NOMO-1 treated with DMSO at 0.1 percent for 48 hours (cell line): ENCODE measurements around the gene FLRT2.
A peak's percentile ranks its signal among the peaks of the same experiment; 100 is the strongest.

Experiments used
- DNase-seq: peaks from one replicate; lab custom pipeline; 2025; ENCODE audit not compliant: unreplicated experiment; lab: John Stamatoyannopoulos, UW

Gene FLRT2

DNA sequence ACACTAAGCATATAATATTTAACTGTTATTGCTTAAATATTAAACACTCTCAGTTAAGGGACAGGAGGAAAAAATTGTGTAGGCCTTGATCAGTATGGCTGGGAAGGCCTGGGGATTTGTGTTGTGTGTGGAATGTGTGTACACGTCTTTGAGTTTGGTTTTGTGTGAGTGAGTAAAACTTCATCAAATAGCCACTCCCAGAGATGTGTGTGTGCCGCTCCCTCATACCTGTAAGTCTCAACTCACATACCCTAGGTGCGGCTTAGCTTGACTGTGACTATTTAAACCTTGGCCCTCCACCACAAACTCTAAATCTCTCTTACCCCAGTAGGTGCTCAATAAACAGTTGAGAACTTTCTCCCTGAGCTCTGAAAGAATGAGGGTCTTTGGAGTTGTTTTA lies 64.3 kb downstream of the FLRT2 start:
- no peak for DNase-seq

DNA sequence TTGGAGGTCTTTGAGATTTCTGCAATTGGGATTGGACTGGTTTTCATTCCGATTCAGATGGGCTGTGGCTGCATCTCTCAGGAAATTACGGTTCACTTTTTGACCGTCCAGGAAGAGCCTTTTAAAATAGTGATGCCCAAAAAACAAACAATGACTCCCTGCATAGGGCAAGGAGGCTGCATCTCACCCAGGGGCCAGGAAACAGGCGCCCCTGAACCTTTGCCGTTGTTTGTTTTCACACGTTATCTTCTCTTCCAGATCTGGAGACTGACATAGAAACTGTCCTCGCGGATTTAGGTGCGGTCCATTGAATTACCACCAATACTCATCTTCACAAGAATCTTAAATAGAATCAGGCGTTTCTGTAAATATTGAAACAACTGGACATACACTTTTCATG lies 66.0 kb downstream of the FLRT2 start:
- DNase-seq = no peak

DNA sequence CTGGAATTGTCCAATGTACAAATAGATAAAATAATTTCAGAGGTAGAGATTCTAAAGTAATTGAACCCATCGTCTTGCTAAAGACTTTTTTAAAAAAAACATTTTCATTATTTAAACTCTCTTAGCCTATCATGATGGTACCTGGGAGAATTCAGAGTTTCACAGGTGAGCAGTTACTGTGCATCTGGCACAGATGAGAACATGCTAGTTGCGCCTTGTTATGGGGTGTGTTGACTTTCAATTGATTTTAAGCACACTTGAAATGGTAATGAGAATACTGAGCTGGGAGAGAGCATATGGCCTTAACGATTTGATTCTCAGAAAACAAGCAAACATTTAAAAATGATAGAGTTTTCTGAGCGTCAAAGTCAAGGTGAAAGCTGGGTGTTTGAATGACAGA lies 66.6 kb downstream of the FLRT2 start:
- DNase-seq = no peak

DNA sequence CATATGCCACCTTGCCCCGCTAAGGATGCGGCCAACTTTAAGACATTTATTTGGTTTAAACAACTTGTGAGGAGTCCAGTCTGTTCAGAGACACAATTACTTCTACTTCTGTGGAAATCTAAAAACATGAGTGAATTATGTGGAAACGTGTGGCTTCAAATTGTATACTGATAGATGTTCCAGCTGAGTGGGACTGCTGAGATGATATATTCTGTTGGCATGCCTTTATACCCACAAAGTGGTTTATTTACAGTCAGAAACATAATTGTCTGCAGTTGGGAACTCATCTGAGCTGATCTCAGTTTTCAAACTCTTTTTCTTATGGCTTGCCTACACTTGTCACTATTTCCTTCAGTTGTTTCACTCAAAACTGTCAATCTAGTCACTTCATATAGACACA lies 67.8 kb downstream of the FLRT2 start:
- no peak for DNase-seq

DNA sequence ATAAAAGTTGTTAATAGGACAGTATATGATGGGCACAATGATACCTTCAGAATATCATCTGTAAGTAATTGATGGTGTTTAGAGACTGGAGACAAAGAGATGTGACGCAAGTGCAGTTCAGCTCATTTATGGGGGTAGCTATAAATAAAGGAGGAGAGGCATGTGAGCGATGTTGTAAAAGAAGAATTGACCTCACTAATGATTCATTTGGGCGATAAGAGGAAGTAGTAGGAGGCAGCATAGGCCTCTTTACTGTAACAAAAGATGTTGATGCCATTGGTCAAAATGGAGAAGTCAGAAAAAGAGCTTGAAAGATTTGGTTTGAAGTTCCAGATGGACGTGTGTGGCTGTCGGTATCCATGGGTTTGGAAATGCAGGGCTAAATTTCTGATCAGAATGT lies 70.0 kb downstream of the FLRT2 start:
- peak; percentile 98 for DNase-seq

DNA sequence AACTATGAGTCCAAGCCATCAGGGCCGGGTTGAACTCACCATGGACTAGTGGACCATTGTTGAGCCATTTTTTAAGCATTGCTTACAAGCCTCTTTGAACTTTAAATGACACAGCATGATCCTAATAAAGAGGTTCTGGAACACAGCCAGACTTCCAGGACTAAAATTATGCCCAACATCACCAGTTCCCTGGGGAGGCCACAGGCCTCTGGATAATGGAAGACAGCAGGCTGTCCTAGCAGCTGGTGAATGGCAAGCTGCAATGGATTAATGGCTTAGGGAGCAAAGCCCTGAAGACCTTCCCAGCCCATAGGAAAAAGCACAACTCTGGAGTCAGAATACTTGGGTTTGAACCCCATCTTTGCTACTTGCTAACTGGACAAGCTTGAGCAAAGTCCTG lies 71.3 kb downstream of the FLRT2 start:
- no peak for DNase-seq

DNA sequence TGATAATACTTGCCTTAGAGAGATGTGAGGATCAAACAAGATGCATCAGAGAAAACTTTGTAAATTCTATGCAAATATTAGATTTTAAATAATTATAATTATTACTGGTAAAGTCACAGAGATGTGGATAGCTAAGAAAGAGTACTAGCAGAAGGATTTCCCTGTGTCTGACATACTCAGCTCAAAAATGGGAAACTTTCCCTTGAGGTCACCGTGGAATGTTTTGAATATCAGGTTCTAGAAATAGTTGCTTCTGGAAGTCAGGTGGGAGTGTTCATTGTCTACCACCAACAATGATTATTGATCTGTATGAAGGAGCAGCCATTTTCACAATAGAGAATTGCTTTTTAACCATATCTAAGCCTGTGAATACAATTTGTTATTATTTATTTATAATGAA lies 71.7 kb downstream of the FLRT2 start:
- DNase-seq = no peak

DNA sequence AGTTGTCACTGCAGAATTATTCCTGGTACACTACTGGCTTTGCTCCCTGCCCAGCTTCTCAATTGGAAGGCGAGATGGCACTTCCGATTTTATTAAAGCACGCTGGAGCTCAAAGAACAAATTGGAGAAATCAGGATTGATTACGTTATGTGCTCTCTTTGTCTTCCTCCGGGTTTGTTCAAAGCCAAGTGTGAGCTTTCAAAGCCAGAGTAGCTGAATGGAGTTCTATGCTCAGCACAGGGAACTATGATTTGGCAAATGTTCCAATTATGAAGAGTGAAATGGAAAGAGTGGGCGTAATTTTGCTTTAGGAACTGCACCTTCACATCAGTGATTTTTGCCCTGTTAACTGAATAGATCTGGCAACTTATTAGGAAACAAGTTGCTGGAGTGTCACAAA lies 72.4 kb downstream of the FLRT2 start:
- DNase-seq = no peak

DNA sequence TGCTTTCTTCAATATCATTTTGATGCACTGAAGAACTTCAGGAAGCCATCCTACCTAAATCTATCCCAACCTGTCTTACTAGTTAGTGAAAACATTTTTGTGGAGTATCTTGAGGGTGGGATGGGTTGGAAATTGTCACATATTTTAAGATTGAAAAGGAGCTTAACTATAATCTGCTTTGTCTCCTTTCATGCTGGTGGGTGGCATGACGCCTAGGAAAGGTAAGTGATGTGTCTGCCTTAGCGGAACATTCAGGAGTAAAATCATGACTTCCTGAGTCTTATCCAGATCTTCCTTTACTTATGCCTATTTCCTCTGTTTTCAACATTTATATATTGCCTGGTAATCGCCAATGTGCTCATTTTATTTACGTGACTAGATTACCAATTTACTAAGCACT lies 74.1 kb downstream of the FLRT2 start:
- no peak for DNase-seq

DNA sequence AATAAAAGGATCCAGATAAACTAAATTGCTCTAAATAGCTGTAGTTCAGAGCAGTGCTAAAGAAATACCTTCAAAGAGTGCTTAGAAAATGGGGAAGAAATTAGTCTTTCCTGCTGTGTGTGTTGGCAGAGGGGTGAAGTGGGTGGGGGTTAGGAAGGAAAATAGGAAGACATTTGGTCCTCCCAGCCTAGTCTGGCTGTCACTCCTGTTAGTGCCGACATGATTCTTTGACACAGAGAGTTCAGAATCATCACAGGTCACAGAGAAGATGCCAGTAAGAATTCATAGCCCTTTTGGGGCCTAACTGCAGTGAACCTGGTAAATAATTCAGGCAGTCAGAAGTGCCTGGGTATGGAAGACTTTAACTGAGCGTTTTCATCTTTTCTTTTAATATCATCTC lies 74.8 kb downstream of the FLRT2 start:
- DNase-seq = no peak

DNA sequence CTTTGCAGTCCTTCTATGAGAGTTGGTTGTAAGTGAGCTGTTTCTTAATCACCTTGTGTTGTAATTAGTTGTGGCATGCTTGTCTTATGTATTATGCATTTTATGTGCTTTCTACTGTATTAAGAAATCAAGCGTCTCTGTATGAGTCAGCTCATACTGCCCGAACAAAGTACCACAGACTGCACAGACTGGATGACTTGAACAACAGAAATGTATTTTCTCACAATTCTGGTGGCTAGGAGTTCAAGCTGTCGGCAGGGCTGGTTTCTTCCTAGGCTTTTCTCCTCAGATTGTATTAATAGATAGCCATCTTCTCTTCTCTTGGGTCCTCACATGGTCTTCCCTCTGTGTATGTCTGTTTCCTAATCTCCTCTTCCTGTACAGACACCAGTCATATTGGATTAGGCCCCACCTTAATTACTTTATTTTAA lies 77.7 kb downstream of the FLRT2 start:
- DNase-seq = peak; percentile 92

DNA sequence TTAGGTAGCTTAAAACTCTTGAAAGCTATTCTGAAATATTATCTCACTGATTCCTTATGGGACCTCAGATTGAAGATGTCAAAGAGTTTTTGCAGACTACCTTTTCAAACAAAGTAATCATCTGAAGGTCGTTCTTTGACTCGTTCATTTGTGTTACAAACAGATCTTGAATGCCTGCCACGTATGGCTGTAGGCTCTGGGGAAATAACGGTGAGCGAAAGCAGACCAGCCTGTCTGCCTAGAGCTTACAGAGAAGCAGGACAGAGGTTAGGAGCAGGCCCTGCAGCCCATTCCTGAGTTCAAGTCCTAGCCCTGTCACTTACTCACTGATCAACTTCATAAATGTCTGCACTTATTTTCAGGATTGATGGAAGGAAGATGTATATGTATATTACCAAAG lies 83.6 kb downstream of the FLRT2 start:
- no peak for DNase-seq

DNA sequence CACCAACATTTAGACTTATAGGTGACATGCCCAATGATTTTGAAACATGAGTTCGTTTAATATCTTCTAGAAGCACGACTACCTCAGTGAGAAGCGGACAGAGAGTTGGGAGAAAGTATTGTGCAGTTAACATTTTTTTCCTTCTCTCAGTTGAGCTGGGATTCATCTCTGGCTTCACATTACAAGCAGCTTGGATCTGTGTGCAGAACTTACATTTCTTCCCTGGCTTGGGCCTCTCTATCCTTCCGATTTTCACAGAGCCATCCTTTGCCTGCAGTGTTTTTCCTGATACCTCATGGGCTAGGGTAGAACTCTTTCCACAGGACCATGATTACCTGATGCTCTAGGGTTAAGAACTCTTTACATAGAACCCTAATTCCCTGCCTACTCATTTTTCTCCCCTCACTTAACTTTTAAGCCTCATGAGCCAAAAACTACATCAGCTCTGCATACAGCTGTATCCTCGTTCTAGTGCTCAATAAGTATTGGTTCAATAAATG lies 86.5 kb downstream of the FLRT2 start:
- DNase-seq = no peak

DNA sequence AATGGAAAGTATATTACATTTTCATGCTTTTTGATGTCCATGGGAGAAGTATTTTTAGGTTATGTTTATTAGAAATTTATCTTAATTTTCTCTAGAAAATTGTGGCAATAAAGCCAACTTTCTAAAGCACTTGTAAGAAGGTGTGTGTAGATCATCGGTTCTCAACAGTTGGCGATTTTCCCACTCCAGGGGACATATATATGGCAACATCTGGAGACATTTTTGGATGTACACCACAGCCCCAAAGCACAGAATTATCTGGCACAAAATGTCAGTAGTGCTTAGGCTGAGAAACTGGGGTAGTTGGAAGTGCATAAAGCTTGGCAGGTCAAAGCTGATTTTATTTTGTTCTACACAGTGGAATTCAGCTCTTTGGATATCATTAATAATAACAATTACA lies 86.9 kb downstream of the FLRT2 start:
- DNase-seq = no peak

DNA sequence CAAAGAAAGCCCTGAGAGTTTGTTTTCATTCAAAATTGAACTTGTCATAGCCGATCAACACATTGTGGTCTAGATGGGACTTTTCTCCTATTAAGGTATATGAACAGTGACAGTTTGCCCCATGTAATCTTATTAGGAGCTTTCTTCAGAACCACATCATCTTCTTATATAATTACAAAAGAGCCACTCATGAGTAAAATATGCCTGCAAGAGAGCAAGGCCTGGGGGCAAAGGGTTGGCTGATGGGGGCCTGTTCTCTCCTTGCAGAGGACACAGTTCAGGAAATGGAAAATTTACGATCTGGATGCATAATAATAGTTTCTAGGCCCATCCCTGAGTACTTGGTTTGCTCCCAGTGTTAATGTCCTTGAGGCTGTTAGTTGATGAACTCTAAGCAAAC lies 87.8 kb downstream of the FLRT2 start:
- no peak for DNase-seq

DNA sequence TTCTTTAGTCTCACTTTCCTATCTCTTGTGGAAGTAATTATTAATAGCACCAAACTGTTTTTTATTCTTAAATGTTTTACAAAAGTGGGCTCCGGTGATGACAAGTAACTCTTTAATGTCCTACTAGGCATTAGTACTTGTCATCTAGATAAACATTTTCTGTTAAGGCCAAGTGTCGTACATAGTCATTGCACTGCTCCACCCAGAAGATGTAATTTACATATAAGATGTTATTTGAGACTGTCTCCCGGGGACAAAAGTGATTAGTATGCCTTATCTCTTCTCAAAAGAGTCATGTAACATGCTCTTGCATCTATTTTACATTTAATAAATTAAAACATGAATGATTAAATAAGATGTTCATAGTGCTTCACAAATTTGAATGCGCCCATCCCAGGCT lies 88.4 kb downstream of the FLRT2 start:
- DNase-seq = no peak

DNA sequence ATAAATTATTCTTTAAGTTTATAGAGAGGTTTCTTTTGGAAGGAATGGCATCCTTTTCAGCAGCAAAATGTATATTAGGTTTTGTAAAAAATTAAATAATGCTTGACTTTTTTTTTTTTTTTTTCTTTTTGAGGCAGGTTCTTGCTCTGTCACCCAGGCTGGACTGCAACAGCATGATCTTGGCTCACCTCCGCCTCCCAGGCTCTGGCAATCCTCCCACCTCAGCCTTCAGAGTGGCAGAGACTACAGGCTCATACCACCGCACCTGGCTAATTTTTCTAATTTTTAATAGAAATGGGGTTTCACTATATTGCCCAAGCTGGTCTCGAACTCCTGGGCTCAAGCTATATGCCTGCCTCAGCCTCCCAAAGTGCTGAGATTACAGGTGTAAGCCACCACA lies 89.0 kb downstream of the FLRT2 start:
- no peak for DNase-seq

DNA sequence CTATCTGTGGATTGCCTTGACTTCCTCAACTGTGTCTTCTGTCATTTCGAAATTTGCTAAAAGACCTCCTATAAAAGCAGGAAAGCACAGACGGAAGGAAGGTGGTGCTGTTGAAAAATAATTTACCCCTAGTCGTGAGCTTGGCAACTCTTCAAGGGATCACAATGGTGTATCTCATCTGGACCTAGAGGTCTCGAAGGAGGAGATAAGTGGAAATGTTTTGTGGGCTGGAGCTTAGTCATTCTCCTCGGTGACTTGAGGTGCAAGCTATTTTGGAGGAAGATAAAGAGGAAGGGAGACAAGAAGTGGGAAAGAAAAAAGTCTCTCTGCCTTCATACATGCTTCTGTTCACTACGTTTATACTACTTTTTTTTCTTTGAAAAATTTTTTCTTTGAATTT lies 89.9 kb downstream of the FLRT2 start:
- peak; percentile 65 for DNase-seq

DNA sequence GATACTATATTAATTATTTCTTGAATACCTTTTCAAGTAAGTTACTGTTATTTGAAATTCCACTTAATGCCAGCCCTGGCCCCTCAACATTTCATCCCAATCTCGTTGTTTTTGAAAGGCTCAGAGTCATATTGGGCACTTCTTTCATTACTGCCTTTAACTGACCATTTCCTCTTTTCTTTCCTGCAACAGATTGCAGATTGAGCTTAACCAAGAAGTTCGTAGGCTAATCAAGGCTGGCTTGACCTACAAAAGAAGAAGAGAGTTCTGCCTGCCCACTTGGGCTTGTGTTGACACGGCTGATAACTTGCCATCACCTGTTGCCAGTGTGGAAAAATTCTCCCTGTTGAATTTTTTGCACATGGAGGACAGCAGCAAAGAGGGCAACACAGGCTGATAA lies 91.0 kb downstream of the FLRT2 start:
- DNase-seq = peak; percentile 71

DNA sequence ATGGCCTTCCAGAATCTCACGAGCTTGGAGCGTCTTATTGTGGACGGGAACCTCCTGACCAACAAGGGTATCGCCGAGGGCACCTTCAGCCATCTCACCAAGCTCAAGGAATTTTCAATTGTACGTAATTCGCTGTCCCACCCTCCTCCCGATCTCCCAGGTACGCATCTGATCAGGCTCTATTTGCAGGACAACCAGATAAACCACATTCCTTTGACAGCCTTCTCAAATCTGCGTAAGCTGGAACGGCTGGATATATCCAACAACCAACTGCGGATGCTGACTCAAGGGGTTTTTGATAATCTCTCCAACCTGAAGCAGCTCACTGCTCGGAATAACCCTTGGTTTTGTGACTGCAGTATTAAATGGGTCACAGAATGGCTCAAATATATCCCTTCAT lies 92.2 kb downstream of the FLRT2 start:
- no peak for DNase-seq

DNA sequence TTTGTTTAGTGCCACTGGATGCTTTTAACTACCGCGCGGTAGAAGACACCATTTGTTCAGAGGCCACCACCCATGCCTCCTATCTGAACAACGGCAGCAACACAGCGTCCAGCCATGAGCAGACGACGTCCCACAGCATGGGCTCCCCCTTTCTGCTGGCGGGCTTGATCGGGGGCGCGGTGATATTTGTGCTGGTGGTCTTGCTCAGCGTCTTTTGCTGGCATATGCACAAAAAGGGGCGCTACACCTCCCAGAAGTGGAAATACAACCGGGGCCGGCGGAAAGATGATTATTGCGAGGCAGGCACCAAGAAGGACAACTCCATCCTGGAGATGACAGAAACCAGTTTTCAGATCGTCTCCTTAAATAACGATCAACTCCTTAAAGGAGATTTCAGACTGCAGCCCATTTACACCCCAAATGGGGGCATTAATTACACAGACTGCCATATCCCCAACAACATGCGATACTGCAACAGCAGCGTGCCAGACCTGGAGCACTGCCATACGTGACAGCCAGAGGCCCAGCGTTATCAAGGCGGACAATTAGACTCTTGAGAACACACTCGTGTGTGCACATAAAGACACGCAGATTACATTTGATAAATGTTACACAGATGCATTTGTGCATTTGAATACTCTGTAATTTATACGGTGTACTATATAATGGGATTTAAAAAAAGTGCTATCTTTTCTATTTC lies 93.2 kb downstream of the FLRT2 start:
- no peak for DNase-seq

DNA sequence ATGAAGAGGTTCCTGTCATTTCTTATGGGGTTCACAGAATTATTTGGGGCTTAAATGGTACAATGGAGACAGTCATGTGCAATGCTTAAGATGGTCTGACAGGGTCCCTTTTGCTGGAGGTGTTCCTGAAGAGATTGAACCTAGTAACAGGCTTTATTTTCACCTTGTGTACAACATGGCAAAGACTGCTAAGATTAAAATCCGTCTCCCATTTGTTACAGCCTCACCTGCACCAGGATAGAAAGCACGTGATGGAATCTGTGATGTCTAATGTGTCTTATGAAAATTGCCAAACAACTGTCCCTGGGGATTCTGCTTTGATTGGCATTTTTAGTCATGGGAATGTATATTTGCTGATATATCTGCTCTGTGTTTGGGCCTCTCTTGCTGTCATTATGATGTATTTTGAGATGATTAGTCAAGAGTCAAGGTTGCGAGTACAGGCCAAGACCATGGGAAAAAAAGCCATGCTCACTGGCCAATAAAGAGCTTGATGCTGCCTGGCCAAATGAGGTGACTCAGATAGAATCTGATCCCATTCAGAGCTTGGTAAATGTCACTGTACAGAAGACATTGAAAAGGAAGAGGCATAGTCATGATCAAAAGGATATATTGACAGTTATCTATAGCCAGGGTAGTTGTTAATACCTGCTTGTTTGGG lies 96.1 kb downstream of the FLRT2 start:
- DNase-seq = no peak

DNA sequence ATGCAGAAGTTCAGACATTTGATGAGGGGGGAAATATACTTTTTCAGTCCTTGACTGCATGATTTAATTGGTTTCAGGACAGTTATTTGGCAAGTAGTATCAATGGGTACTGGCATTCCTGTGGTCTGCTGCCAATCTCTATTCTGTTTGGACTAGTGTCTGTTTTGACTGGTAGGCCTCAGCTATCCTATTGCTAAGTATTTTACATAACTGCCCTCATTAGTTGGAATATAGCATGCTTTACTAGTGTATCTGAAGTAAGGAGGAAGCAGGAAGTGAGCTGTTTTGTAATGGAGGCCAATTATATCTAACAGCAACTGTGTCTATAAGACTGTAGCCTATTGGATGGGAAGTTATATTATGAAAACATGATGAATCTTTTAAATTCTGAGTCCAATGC lies 104.3 kb downstream of the FLRT2 start:
- DNase-seq = peak; percentile 56
